Loucy (cell line): Measurements from ENCODE around the gene HDDC2.

Source experiments
- H2AFZ ChIP-seq: fragments of 200-600 bp; sonication (generic); 2 replicates; pipeline ENCODE4 v1.6.0; 2016; ENCODE audit warnings: antibody characterized with exemption, mild to moderate bottlenecking, low read length, moderate library complexity
- H3F3A ChIP-seq: fragments of 200-600 bp; 2 replicates; pipeline ENCODE4 v1.6.0; 2016; ENCODE audit warnings: antibody characterized with exemption, low read depth, mild to moderate bottlenecking
- H3K27me3 ChIP-seq: fragments of 200-600 bp; sonication (generic); 2 replicates; pipeline ENCODE4 v1.6.1; 2014; ENCODE audit warnings: low read length, mild to moderate bottlenecking; ENCODE audit not compliant: insufficient read depth, poor library complexity, severe bottlenecking
- H3K36me3 ChIP-seq: fragments of 200-600 bp; sonication (generic); 2 replicates; pipeline ENCODE4 v1.6.1; 2016; ENCODE audit warnings: low read length; ENCODE audit not compliant: insufficient read depth
- H3K4me1 ChIP-seq: fragments of 200-600 bp; sonication (generic); 2 replicates; pipeline ENCODE4 v1.5.1; 2014; ENCODE audit warnings: low read length, mild to moderate bottlenecking; ENCODE audit not compliant: insufficient read depth, poor library complexity, severe bottlenecking
- H3K4me2 ChIP-seq: fragments of 200-600 bp; sonication (generic); 2 replicates; pipeline ENCODE4 v1.6.0; 2014; ENCODE audit warnings: antibody characterized with exemption, low read length, low read depth, mild to moderate bottlenecking; ENCODE audit not compliant: poor library complexity, severe bottlenecking
- H3K4me3 ChIP-seq: fragments of 200-600 bp; sonication (generic); 2 replicates; pipeline ENCODE4 v1.5.1; 2014; ENCODE audit warnings: low read length, mild to moderate bottlenecking, mixed read lengths; ENCODE audit not compliant: poor library complexity, severe bottlenecking
- H3K79me2 ChIP-seq: fragments of 200-600 bp; sonication (generic); 2 replicates; pipeline ENCODE4 v1.6.1; 2014; ENCODE audit warnings: low read length; ENCODE audit not compliant: insufficient read depth
- H3K9ac ChIP-seq: fragments of 200-600 bp; sonication (generic); 2 replicates; pipeline ENCODE4 v1.6.0; 2014; ENCODE audit warnings: mild to moderate bottlenecking, low read depth, low read length, moderate library complexity; ENCODE audit not compliant: poor library complexity, severe bottlenecking
- H3K9me2 ChIP-seq: fragments of 200-600 bp; sonication (generic); replicated peaks from 2 replicates; pipeline ENCODE4 v1.6.1; 2016; ENCODE audit warnings: low read depth, low read length, mixed read lengths
- H3K9me3 ChIP-seq: fragments of 200-600 bp; sonication (generic); 2 replicates; pipeline ENCODE4 v1.6.1; 2014; ENCODE audit warnings: mild to moderate bottlenecking, antibody characterized with exemption, low read length, low read depth; ENCODE audit not compliant: insufficient read depth
- H4K20me1 ChIP-seq: fragments of 200-600 bp; sonication (generic); 2 replicates; pipeline ENCODE4 v1.6.0; 2014; ENCODE audit warnings: antibody characterized with exemption, low read length, mild to moderate bottlenecking; ENCODE audit not compliant: insufficient read depth, poor library complexity, severe bottlenecking
- CTCF ChIP-seq: fragments of 200-600 bp; sonication (generic); conservative IDR thresholded peaks from 2 replicates; pipeline ENCODE4 v1.5.1; 2014; ENCODE audit warnings: mild to moderate bottlenecking, antibody characterized with exemption, low read length
- EZH2phosphoT487 ChIP-seq: fragments of 200-600 bp; IDR thresholded peaks from 2 replicates; pipeline ENCODE4 v1.6.1; 2018; ENCODE audit warnings: antibody characterized with exemption, mild to moderate bottlenecking, moderate library complexity, borderline replicate concordance

HDDC2 gene

GRCh38 chr6:125312950-125313349 is 11.2 kb upstream of the HDDC2 start:
- Histone ChIP-seq H3K36me3 (no peaks in the 10 kb centered on the region), H3K9me3 (no peaks in the 10 kb centered on the region), H3K9ac (no peak overlapping the region), H3K27me3 (peaks cover 22% of the 10 kb centered on the region), H3K4me3 (no peak overlapping the region), H3K79me2 (no peaks in the 10 kb centered on the region), H3K9me2 (no peaks in the 10 kb centered on the region), H4K20me1 (no peaks in the 10 kb centered on the region), H3K4me2 (no peak overlapping the region), H2AFZ (no peak overlapping the region), H3K4me1 (no peaks in the 10 kb centered on the region), H3F3A (no peaks in the 10 kb centered on the region)
- TF ChIP-seq EZH2phosphoT487 (no peak), CTCF (no peak)

GRCh38 chr6:125312478-125312877 is 10.7 kb upstream of the HDDC2 start:
- Histone ChIP-seq H3K36me3 (no peaks in the 10 kb centered on the region), H3K27me3 (peaks cover 26% of the 10 kb centered on the region), H3K9ac (no peak overlapping the region), H2AFZ (no peak overlapping the region), H3K9me2 (no peaks in the 10 kb centered on the region), H3K79me2 (no peaks in the 10 kb centered on the region), H4K20me1 (no peaks in the 10 kb centered on the region), H3K4me3 (no peak overlapping the region), H3F3A (no peaks in the 10 kb centered on the region), H3K4me2 (no peak overlapping the region), H3K9me3 (no peaks in the 10 kb centered on the region), H3K4me1 (no peaks in the 10 kb centered on the region)
- TF ChIP-seq CTCF: no peak
- TF ChIP-seq EZH2phosphoT487: no peak

- Histone ChIP-seq H3F3A (no peaks in the 10 kb centered on the region), H2AFZ (no peak overlapping the region), H3K4me2 (no peak overlapping the region), H3K27me3 (peaks cover 39% of the 10 kb centered on the region), H3K9ac (no peak overlapping the region), H3K4me3 (no peak overlapping the region), H4K20me1 (no peaks in the 10 kb centered on the region), H3K9me2 (no peaks in the 10 kb centered on the region), H3K79me2 (no peaks in the 10 kb centered on the region), H3K36me3 (no peaks in the 10 kb centered on the region), H3K4me1 (no peaks in the 10 kb centered on the region), H3K9me3 (no peaks in the 10 kb centered on the region)
- TF ChIP-seq EZH2phosphoT487: no peak
- peak; percentile 82 for TF ChIP-seq CTCF
Measured at GRCh38 chr6:125310994-125311649, 9.4 kb upstream of the HDDC2 start.
